ENCODE results near the gene MAPKAP1. TPM values are rescaled to one million over a fixed set of nuclear protein-coding genes. Genes with fewer than 3 reads are reported as not detected.
A peak's percentile ranks its signal among the peaks of the same experiment; 100 is the strongest.
"Not testable (repeated sequence)": the region's sequence is repeated elsewhere in the genome, so short reads cannot be mapped to it uniquely, and the experiment has no call there.

Gene MAPKAP1
- total RNA-seq, 1 donor from 2014 or later, result 80.0 TPM

DNA sequence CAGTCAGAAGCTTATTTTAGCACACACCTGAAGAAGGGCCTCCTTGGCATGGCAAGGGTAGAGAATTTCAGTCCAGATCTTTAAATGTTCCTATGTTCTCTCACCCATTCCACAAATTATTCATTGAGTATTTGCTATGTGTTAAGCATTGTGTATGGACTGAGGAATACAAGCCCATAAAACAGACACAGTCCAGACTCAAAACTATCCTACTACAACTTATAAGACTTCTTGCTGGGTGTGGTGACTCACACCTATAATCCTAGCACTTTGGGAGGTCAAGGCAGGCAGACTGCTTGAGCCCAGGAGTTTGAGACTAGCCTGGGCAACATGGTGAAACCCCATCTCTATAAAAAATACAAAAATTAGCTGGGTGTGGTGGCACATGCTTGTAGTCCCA lies 141.0 kb downstream of the MAPKAP1 start:
- not testable (repeated sequence) for DNase-seq (ENCODE audit: low spot score)

DNA sequence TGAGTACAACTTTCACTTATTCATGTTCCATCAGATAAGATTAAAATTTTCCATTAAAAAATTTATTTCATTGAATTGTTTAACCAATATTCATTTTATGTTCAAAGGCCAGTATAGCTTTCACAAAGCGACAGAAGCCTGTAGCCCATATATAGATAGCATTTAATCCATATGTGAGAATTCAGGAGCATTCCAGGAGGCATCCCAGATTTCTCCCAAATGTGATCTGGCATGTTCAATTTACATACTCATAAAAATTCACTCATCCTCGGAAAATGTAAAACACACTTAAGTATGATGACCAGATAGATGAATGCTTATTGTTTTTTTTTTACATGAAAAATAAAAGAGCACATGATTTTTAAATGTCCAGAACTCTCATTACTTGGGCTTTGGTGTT lies 141.9 kb downstream of the MAPKAP1 start:
- DNase-seq (ENCODE audit: low spot score), result no peak

DNA sequence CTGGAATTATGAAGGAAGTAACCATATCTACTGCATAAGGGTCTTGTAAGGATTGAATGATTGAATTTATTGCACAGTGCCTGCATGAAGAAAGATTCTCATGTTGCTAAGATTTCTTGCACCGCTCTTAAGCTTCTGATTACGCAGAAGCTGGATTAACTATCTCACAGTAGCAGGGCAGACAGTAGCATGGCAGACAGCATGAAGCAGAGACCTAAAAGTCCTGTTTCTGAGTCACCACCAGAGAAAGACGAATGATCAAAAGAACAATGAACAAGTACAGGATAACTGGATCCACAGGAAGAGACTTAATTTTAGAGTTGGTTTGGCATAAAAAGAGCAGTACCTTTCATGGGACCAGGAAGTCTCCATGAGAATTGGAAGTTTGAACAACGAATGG lies 142.4 kb downstream of the MAPKAP1 start:
- DNase-seq (ENCODE audit: low spot score), result no peak

DNA sequence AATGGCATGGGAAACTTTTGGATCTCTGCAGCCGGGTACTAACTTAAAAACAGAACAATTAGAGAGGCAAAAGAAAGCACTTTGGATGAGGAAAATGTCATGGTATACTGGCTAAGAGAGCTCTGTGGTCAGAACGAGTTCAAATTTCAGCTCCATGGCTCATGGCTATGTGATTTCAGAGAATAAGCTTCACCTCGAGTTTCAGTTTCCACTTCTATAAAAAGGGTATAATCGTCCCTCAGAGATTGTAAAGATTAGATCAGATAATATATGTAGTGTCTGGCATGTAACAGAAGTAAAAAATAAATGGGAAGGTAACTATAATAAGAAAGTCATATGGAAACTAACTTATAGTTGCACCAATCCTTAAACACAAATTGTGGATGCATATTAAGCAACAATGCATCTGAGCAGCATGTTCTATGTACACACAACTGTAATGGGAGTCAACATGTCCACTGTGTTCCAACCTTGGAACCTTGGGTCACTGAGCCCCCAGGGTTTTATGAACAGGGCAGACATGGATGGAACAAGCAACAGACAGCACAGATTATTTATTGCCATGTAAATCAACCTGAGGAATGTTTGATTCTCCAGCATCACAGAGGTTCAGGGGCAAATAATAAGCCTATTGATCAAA lies 145.4 kb downstream of the MAPKAP1 start:
- DNase-seq (ENCODE audit: low spot score), result no peak

DNA sequence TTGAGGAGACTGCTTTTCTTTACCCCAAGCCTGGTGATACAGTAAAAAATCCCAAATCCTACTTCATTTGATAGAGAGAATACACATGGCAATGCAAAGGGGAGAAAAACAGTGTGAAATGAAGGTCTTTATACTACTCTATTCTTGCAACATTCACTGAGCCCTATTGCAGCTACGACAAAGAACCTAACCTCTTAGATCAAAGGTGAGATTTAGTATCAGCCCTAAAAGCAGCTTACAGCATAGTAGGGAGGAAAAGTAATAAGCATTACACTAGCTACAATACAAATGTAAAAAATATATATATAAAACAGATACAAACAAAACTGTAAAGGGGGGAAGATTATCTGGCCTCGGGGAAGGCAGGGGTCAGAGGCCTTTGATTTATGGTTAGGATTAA lies 147.1 kb downstream of the MAPKAP1 start:
- no peak for DNase-seq (ENCODE audit: low spot score)

DNA sequence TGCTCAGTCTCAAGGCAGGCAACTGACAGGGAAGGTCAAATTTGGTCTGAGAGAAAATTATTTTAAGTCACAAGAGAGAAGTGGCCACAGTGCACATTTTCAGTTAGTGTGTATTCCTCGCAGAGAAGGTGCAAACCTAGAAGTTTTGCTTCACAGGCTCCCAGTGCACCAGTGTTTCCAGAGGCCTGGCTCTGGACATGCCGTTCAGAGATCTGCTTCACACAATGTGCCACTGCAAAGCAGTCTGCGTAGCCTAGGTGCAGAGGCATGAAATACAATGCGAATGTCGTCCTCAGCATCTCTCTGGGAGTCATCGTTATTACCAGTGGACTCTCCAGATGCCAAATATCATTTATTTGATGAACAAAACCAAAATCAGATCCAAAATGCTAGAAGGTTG lies 147.8 kb downstream of the MAPKAP1 start:
- DNase-seq (ENCODE audit: low spot score), result no peak

DNA sequence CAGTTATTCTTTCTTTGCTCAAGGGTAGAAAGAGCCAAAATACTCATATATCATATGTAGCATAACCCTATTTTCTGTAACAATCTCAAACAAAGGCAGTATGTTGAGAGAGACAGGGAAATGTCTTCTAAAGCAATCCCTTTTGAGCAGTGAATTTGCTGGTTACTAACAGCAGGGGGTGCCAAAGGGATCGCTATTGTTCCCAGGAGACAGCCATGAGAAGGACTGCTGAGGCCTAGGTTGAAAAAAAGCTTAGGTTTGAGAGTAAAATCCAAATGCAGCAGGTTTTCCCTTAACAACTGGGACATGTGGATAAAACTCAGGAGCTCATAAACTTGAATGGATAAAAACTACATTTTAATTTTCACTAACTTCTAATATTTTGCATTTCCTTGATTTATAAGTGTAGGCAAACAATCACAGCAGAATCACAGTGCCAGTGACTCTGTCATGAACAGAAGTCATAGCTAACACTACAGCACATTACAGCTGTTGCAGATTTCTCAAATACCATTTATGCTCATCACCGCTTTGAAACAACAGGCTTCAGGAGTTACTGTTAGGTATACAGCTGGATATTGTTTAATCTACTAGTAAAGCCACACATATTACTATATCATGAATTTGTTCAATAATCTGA lies 148.4 kb downstream of the MAPKAP1 start:
- DNase-seq (ENCODE audit: low spot score), result peak; percentile 71

DNA sequence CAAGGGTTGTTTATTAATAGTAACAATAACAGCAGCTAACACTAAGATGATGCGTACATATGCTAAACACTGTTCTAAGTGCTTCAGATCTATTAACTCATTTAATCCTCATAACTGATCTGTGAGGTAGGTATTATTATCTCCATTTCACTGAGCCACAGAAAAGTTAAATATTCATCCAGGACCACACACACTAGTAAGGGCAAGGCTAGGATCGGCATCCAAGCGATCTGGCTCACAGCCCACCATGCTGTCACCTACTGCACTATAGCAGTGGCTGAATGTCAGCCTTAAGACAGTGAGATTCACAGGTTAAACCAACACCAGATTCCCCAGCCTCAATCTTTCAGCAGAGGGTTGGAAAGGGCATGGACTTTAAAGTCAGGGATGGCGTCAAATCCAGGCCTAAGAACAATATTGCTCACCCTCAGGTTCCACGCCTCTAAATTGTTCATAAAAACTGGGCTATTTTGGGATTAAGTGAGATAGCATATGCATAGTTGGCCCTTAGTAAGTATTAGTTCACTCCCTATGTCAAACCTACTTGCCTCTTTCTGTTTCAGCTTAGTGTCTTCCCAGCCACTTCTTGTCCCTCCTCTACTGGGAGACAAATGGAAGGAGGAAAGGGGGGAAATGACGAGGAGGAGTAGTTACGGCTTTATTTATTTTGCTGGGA lies 150.8 kb downstream of the MAPKAP1 start:
- DNase-seq (ENCODE audit: low spot score), result no peak

DNA sequence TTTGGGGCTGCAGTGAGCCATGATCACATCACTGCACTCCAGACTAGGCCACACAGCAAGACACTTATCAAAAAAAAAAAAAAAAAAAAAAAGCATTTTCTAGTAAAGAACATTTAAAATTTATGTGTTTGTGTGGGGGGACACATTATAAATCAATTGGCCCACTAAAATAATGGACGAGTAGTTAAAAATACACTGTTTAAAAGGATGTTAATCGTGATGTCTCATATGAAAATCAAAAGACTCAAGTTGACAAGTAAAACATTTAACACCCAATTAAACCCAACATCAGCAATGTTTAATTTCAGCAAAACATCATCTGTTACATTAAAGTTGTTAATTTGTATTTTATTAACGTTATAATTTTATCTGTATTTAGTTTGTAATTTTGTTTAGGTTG lies 152.3 kb downstream of the MAPKAP1 start:
- DNase-seq (ENCODE audit: low spot score), result no peak

DNA sequence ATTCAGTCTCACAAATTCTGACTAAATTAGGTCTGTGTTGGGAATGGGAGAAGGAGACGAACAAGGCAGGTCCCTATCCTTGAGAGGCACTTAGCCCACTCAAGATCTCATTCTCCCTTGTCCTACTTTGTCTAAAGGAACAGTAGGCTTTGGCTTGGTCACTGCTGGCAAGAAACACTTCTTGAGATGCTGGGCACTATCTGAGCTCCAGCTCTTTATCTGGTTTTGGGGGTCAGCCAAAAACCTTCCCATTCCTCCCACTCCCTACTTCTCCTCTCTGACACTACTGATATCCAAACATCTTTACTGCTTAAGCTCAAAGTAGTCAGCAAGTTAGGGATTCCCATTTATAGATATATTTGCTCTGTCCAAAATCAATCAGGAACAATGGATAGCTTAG lies 155.2 kb downstream of the MAPKAP1 start:
- DNase-seq (ENCODE audit: low spot score), result no peak

DNA sequence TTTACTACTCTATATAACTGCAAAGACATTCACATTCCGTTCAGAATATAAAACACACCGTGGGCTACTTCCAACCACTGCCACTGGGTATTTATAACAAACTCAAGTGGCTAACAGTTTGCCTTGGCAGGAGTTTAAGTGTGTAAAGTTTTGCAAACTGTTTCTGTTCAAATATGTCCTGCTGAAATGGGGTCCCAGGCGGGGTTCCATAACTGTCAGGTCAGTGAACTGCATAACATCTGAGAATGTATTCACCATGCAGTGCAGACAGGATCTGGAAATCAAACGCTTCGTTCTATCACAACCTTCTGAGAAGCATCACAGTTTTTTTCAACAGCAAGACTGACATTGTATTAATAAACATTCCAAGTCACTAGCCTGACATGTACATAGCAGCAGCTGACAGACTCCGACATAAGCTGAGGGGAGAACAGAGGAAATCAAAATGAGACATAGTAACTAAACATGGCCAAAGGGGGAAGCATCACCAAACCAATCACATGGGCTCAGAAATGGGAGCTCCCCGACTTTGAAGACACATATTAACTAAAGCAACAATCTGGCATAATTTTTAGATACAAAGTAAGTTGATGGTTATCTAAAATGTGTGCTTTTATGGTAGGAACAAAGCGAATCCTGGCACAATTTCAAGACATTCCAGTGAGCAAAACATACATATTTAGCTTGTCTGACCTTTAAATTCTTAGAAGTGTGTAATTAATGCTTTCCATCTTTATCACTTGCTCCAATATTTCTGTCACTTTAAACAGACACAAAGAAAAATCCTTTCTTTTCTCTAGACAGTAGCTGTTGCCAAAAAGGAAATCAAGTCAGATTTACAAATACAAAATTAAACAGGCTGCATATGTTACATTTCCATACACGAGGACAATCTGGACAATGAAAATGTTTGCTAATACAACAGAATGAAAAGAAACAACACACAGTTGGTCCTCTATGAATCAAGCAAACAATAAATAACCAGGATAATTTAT lies 156.8 kb downstream of the MAPKAP1 start:
- DNase-seq (ENCODE audit: low spot score), result no peak

DNA sequence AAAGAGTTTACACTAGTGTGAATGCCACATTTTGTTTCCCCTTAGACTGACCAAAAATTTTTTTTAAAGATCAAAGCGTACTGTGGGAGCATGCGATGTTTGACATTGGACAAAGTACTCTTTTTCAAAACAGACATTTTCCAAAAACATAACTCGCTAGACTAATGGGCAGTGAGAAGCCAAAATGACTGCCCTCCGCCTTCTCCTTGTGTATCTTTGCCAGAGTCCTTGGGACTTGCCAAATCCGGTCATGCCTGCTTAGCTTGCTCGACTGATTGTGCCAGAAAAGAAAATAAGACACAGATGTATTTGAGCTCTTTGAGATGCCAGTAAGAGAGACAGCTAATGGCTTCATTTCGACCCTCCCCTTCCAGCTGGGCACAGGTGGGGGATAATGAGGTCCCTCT lies 157.5 kb downstream of the MAPKAP1 start:
- peak; percentile 76 for DNase-seq (ENCODE audit: low spot score)

DNA sequence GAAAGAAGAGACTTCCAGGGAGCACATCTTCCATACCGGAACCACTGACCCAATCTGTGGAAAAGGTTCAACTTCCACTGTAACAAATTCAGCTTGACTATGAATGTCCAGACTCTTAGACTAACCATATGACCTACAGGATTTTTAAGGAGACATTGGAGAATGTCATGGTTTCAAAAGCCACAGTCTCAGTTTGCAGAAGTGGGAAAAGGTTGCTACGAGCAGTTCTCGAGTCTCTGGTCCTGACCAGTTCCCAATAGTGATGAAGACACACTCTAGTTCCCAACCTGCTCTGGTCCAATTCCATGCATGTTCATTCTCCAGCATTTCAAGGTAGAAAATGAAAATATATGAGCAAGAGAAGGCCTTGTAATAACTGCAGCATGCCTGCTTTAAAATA lies 158.0 kb downstream of the MAPKAP1 start:
- DNase-seq (ENCODE audit: low spot score), result no peak

DNA sequence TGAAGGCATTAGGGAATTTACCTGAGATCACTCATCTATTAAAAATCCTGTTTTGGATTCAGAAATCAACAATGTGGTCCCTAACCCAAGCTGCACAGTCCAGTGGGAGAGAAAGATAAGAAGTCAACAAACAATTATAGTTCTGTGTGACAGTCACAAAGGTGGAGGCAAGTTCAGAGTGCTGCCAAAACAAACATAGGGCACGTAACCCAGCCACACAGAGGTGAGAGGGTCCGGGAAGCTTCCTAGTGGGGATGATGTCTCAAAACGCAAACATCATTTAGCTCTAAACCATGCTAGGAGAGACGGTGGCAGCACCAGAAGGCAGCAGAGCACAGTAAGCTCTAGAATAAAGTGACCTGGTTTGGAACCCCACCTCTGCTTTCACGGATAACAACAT lies 158.9 kb downstream of the MAPKAP1 start:
- no peak for DNase-seq (ENCODE audit: low spot score)

DNA sequence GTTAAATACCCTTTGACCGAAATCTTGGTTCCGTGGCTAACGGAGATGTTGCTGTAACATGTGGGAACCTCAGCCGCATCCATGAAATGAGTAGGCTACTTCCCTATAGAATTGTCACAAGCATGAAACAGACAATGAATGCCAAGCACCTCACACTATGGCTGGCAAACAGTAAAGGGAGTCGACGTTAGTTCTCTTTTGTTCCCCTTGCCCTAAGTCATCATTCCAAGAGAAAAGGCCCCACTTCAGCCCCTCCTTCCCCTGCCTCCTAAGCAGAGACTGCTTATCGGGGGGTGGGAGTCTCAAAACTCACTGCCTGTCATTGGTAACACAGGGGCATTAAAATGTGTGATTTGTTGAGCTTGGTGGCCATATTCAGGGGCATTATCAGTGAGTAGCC lies 159.6 kb downstream of the MAPKAP1 start:
- DNase-seq (ENCODE audit: low spot score), result no peak

DNA sequence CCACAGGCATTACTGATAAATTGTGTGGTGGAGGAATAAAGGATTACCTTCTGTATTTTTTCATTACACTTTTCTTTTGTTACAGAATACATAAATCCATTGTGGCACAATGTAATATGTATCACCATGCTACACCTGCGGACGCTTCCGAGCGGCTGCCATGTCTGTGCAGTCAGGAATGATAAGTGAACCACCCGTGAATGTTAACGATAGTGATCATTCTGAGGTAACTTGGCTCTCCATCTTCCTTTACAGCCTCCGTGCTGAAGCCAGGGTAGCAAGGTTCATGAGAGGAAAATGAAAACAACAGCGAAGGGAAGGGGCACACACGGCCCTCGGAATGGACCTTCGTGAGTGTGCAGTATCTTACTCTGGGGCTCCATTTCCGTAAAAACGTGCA lies 161.2 kb downstream of the MAPKAP1 start:
- no peak for DNase-seq (ENCODE audit: low spot score)

DNA sequence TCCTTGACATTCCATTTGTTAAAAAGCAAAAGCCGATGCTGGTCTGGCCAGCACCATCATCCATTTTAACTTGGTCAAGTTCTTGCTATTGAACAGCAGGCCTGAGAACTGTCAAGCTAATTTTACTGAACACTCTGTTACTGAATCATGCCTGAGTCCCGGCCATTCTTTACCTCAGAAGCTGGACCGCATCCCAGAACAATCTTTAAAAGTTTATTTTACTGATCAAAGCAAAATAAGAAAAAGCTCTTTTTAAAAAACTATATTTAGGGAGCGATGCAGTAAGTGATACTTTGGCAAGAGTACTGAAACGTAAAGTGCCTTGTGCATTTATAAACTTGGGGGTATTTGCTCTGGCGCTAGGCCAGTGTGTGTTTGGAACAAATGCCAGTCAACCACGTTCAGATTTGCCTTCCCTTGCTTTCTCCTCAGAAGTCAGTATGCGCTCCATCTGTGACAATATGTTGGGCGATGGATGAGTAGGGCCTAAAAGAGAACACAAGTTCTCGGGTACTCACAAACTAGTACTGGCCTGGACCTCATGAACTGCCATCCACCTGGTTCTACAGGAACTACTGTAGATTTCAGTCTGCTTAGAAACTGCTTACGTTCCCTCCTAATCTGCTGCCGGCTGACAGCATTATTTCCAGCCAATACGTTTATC lies 161.9 kb downstream of the MAPKAP1 start:
- DNase-seq (ENCODE audit: low spot score), result no peak

DNA sequence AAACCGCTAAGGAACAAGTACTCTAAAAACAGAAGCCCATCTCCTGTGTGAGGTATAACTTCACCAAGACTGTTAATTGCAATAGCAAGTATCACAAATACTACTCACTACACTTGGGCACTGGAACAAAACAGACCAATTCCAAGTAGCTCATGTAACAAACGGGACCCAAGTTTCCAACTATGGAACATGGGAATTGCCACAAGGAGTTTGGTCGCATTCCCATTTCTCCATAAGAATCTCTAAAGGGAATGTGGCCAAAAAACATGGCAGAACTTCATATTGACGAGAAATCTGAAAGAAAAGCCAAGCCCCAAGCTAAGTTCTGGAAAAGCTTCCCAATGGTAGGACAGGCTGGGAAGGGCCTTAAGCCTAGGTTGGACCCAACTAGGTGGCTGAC lies 162.5 kb downstream of the MAPKAP1 start:
- no peak for DNase-seq (ENCODE audit: low spot score)

DNA sequence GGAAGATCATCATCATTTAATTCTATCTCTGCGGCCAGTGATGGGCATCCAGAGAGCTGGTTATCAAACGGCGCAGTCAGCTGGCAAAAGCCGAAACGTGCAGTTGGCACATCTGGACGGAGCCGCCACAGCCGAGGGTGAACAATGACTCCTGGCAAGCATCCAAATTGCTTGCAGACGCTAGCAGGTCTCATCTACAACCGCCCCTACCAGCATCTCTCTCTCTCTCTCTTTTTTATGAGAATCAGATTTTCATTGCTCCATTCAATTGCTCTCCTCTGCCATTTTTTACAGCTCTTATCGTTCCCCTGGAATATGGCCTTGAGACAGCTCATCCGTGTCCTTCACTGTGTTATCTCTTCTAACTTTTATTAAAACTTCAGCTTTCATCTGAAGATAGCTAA lies 165.2 kb downstream of the MAPKAP1 start:
- DNase-seq (ENCODE audit: low spot score), result no peak

DNA sequence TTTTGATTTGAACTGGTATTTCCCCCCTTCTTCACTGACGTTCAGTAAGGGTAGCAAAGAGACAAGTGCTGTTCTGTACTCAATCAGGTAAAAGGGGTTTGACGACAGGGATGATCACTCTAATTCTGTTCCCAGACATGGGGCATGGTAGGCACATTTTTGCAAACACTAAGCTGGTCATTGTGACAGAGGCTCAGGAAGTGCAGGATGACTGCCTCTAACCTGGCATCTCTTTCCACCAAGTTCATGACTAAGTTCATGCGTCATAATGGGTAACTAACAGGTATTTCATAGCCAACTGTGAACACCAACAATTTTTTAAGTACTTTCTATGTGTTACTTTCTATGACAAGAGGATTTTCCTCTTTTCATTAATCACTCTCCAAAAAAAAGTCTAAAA lies 166.5 kb downstream of the MAPKAP1 start:
- no peak for DNase-seq (ENCODE audit: low spot score)

DNA sequence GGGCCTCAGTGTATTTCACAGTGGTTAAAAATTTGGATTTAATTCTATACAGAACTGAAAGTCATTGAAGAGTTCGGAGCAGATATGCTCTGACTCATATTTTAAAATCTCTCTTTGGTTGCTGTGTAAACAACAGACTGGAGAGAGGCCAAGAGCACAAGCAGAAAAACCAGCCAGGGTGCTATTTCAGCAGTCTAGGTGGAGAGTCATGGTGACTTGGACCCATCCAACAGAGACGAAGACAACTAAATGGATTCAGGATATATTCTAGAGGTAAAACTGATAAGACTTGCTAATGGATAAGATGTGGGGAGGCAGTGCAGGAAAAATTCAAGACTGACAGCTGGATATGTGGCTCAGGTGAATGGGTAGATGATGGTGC lies 168.9 kb downstream of the MAPKAP1 start:
- peak; percentile 77 for DNase-seq (ENCODE audit: low spot score)
